K562 (cell line): Measurements from ENCODE around the gene ADGRB2. TPM values are rescaled to one million over a fixed set of nuclear protein-coding genes. Genes with fewer than 3 reads are reported as not detected.

Source experiments
- ASH1L ChIP-seq: fragments of 450-650 bp; IDR thresholded peaks from 2 replicates; pipeline ENCODE4 v1.6.1; 2018; ENCODE audit warnings: borderline replicate concordance, mild to moderate bottlenecking, low read depth; ENCODE audit not compliant: partially characterized antibody
- ATF4 ChIP-seq: fragments of 450-650 bp; formaldehyde crosslinking; IDR thresholded peaks from 2 replicates; pipeline ENCODE4 v1.4.0; 2022; ENCODE audit warnings: mild to moderate bottlenecking, moderate library complexity
- EGR1 ChIP-seq: fragments of 450-650 bp; conservative IDR thresholded peaks from 2 replicates; pipeline ENCODE4 v1.6.1; 2017; ENCODE audit warnings: mild to moderate bottlenecking
- GABPB2 ChIP-seq: fragments of 250-450 bp; sonication (Bioruptor Pico); conservative IDR thresholded peaks from 2 replicates; pipeline ENCODE4 v1.5.1; 2021; ENCODE audit warnings: mild to moderate bottlenecking
- HOXB6 ChIP-seq: fragments of 250-450 bp; sonication (Bioruptor Pico); IDR thresholded peaks from 2 replicates; pipeline ENCODE4 v1.5.1; 2022; ENCODE audit warnings: mild to moderate bottlenecking, borderline replicate concordance
- KDM2B ChIP-seq: fragments of 250-450 bp; sonication (Bioruptor Pico); IDR thresholded peaks from 2 replicates; pipeline ENCODE4 v1.8.0; 2021; ENCODE audit warnings: mild to moderate bottlenecking, moderate library complexity
- MYNN ChIP-seq, 2 experiments: sonication (generic); formaldehyde crosslinking in 1 of 2; IDR thresholded peaks; 2 replicates each; pipeline versions ENCODE4 v1.5.0 to v1.6.1; 2016 to 2020; ENCODE audit warnings: antibody characterized with exemption in 1 of 2, missing genetic modification reagents in 1 of 2
- NONO ChIP-seq, 2 experiments: fragments of 200-400 bp in 1 of 2; fragments of 450-650 bp in 1 of 2; formaldehyde crosslinking in 1 of 2; IDR thresholded peaks; 2 replicates each; pipeline ENCODE4 v1.6.1; 2017; ENCODE audit warnings: low read depth in 2 of 2, mild to moderate bottlenecking in 2 of 2, moderate library complexity in 2 of 2, low read length in 1 of 2
- POLR2AphosphoS5 ChIP-seq: IDR thresholded peaks from 2 replicates; pipeline ENCODE4 v1.6.1; 2011; ENCODE audit warnings: mild to moderate bottlenecking, low read depth, low read length, moderate library complexity; ENCODE audit not compliant: control insufficient read depth, insufficient read depth
- RAD21 ChIP-seq, 2 experiments: fragments of 250-450 bp in 1 of 2; fragments of 450-650 bp in 1 of 2; sonication (Bioruptor Pico) in 1 of 2; formaldehyde crosslinking in 1 of 2; IDR thresholded peaks in 1 of 2; conservative IDR thresholded peaks in 1 of 2; 2 replicates each; pipeline versions ENCODE4 v1.4.0 to v1.8.0; 2020 to 2022; ENCODE audit warnings: mild to moderate bottlenecking in 2 of 2, moderate library complexity in 1 of 2
- REST ChIP-seq, 2 experiments: fragments of 450-650 bp; formaldehyde crosslinking in 1 of 2; IDR thresholded peaks; 2 replicates each; pipeline versions ENCODE4 v1.4.0 to v1.6.1; 2014 to 2020; ENCODE audit warnings: mild to moderate bottlenecking in 2 of 2, borderline replicate concordance in 1 of 2, low read depth in 1 of 2
- RNF2 ChIP-seq: sonication (generic); IDR thresholded peaks from 2 replicates; pipeline ENCODE4 v1.6.1; 2016
- ZNF384 ChIP-seq: IDR thresholded peaks from 2 replicates; pipeline ENCODE4 v1.6.1; 2012; ENCODE audit warnings: low read depth, low read length, improper control_type of control experiment
- ZNF584 ChIP-seq: fragments of 200-800 bp; sonication (Bioruptor generic); IDR thresholded peaks from 2 replicates; pipeline ENCODE4 v1.6.1; 2016; ENCODE audit warnings: low read depth, mild to moderate bottlenecking, missing genetic modification characterization, missing compliant biosample characterization
- ZNF77 ChIP-seq: fragments of 250-450 bp; sonication (Bioruptor Pico); IDR thresholded peaks from 2 replicates; pipeline ENCODE4 v1.5.0; 2020
- polyA plus RNA-seq, 8 experiments: library from polyadenylated mRNA; depleted of rRNA in 4 of 8; stranded (reverse) in 5 of 8; unstranded in 3 of 8; fragments of >200 nt; fragmentation: Nextera tagmentation in 2 of 8; fragmentation: Illumina TruSeq in 1 of 8; extraction: Ambion mirVana in 2 of 8; extraction: Trizol in 1 of 8; gene quantifications; 2 replicates each; pipeline versions ENCODE4 v1.2.1 to v1.2.3, GENCODE V29; 2011 to 2014; ENCODE audit warnings: inconsistent platforms in 1 of 8, missing spikeins in 1 of 8
- total RNA-seq, 7 experiments: library from RNA; depleted of rRNA in 6 of 7; stranded (reverse); fragments of >200 nt in 6 of 7; fragmentation: Illumina TruSeq in 2 of 7; extraction: Trizol in 2 of 7; gene quantifications; 2 replicates each; pipeline versions ENCODE4 v1.2.1 to v1.2.3, GENCODE V29; 2011 to 2021; ENCODE audit warnings: low replicate concordance in 1 of 7
- TF ChIP-seq, protein P1 (sequence below): IDR thresholded peaks from 2 replicates; pipeline ENCODE4 v1.6.1; 2011; ENCODE audit warnings: borderline replicate concordance, low read depth, mild to moderate bottlenecking, moderate library complexity, low read length; ENCODE audit not compliant: insufficient read depth, poor library complexity, severe bottlenecking

The ADGRB2 gene
- total and polyA plus RNA-seq, 9 of the 15 experiments (the other 6 are each of a cell fraction or from before 2014, with no cell fraction given): 0.04 to 0.23 (median 0.20) TPM; not detected in 2

DNA sequence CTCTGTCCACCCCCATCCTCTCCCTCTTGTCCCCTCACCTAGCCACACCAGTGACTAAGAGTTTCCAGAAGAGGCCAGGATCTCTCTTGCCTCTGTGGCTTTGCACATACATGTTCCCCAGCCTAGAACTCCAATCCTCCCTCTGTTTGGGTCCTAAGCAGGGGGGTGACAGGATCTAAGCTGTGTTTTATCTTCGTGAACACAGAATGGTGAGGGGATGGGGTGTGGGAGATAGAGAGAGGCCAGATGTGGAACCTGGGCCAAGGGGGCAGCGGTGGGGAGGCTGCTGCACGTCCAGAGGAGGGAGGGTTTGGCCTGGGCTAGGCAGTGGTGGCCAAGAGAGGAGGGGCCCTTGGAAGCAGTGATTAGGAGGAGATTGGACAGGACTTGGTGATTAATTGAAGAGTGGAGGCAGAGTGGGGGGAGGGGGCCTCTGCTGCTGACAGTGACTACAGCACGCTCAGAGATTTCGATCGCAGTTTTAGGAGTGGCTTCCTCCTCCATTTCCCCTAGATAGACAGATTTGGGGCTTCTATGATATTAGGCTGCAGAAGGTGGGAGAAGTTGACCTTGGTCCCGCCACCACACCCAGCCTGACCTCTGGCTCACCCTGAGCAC lies 17.1 kb upstream of the ADGRB2 start (continued):
- no peak for TF ChIP-seq KDM2B (CRISPR knock-in tag)
- no peak for TF ChIP-seq GABPB2 (CRISPR knock-in tag)
- peak; percentile 10; the same call in 1 of the 2 replicates for TF ChIP-seq MYNN (IDR thresholded peaks at IDR 0.05)
- no peak for TF ChIP-seq MYNN (CRISPR knock-in tag; IDR thresholded peaks at IDR 0.05)
- no peak for TF ChIP-seq ZNF77 (CRISPR knock-in tag)
- TF ChIP-seq NONO (IDR thresholded peaks at IDR 0.05; ENCODE audit: low read depth in 2 of 2, low read length in 1 of 2): no peak
- TF ChIP-seq, protein P1, sequence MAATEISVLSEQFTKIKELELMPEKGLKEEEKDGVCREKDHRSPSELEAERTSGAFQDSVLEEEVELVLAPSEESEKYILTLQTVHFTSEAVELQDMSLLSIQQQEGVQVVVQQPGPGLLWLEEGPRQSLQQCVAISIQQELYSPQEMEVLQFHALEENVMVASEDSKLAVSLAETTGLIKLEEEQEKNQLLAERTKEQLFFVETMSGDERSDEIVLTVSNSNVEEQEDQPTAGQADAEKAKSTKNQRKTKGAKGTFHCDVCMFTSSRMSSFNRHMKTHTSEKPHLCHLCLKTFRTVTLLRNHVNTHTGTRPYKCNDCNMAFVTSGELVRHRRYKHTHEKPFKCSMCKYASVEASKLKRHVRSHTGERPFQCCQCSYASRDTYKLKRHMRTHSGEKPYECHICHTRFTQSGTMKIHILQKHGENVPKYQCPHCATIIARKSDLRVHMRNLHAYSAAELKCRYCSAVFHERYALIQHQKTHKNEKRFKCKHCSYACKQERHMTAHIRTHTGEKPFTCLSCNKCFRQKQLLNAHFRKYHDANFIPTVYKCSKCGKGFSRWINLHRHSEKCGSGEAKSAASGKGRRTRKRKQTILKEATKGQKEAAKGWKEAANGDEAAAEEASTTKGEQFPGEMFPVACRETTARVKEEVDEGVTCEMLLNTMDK: no peak
- no peak for TF ChIP-seq ASH1L
- TF ChIP-seq RNF2: peak; percentile 79; the same call in 1 of the 2 replicates
- TF ChIP-seq ATF4 (CRISPR knock-in tag): no peak
- TF ChIP-seq EGR1: no peak
- TF ChIP-seq ZNF384: no peak
- no peak for TF ChIP-seq ZNF584
- no peak for TF ChIP-seq REST (IDR thresholded peaks at IDR 0.05; ENCODE audit: borderline replicate concordance)
- no peak for TF ChIP-seq REST (CRISPR knock-in tag; IDR thresholded peaks at IDR 0.05; ENCODE audit: low read depth)
- TF ChIP-seq HOXB6 (CRISPR knock-in tag): no peak
- 0 out of 2 replicates have a peak, but pooled peaks have one; percentile 34 for TF ChIP-seq POLR2AphosphoS5
- TF ChIP-seq RAD21 (CRISPR knock-in tag; conservative IDR thresholded peaks at IDR 0.05 in 1 of 2, IDR thresholded peaks at IDR 0.05 in 1 of 2): no peak; a peak in 1 of 4 replicates
